Measurements from ENCODE around the gene GRM5. TPM values are rescaled to one million over a fixed set of nuclear protein-coding genes. Genes with fewer than 3 reads are reported as not detected.
"Not testable (repeated sequence)": the region's sequence is repeated elsewhere in the genome, so short reads cannot be mapped to it uniquely, and the experiment has no call there.

The GRM5 gene
- total RNA-seq (2022) = 8.3 and 9.2 TPM in 2 replicates
- Bru-seq, nascent RNA = percentile 20 among the genes with signal in this experiment
- BruChase-seq, experiment 1, labeled RNA remaining after a 6-hour chase = percentile 23 among the genes with signal in this experiment
- BruChase-seq, experiment 2, labeled RNA remaining after a 2-hour chase = percentile 25 among the genes with signal in this experiment
- long read RNA-seq, partial matches to known transcripts = 10 of 21 reads
- long read RNA-seq, other reads (novel, unspliced or antisense) = 11 of 21 reads

- DNase-seq; BruUV-seq (replicated peaks); H3K4me3 Mint-ChIP-seq (ENCODE audit: low read depth, unreplicated experiment); H3K4me1 Mint-ChIP-seq (ENCODE audit: low read depth, unreplicated experiment); H3K9me3 Mint-ChIP-seq (ENCODE audit: low read depth, unreplicated experiment); intact Hi-C loops (cut with micrococcal nuclease; ENCODE audit: unreplicated experiment); H3K36me3 Mint-ChIP-seq (ENCODE audit: insufficient read depth, unreplicated experiment); H3K27ac Mint-ChIP-seq (ENCODE audit: unreplicated experiment); CTCF ChIA-PET: not testable (repeated sequence)
- peaks cover 28% of the 10 kb centered on the region for H3K27me3 Mint-ChIP-seq (ENCODE audit: unreplicated experiment)
These were observed at the start of gene GRM5 for GRCh38 chr11:89065651-89066201. Gene GRM5 (minus strand): TSS chr11:89065982. CDS start chr11:89047872, 18,110 bp downstream.

- intact Hi-C loops (cut with micrococcal nuclease; ENCODE audit: unreplicated experiment) = loop anchor here (2.0 to 5.0 kb wide), 2 partner anchors 309 to 519 kb away; no protein-coding TSS in a partner anchor
- peak; percentile 5 for DNase-seq
- H3K4me3 Mint-ChIP-seq (ENCODE audit: low read depth, unreplicated experiment); H3K27ac Mint-ChIP-seq (ENCODE audit: unreplicated experiment); CTCF ChIA-PET; H3K9me3 Mint-ChIP-seq (ENCODE audit: low read depth, unreplicated experiment); H3K4me1 Mint-ChIP-seq (ENCODE audit: low read depth, unreplicated experiment); BruUV-seq (replicated peaks); H3K36me3 Mint-ChIP-seq (ENCODE audit: insufficient read depth, unreplicated experiment); H3K27me3 Mint-ChIP-seq (ENCODE audit: unreplicated experiment): not testable (repeated sequence)
- peak; percentile 57 for TF ChIP-seq CTCF (IDR thresholded peaks at IDR 0.05; ENCODE audit: unreplicated experiment)
These were observed 32.2 kb upstream of the GRM5 start for GRCh38 chr11:89097956-89098355.

GRCh38 chr11:89093806-89094205 lies 28.0 kb upstream of the GRM5 start:
- CTCF ChIA-PET; H3K27ac Mint-ChIP-seq (ENCODE audit: unreplicated experiment); H3K36me3 Mint-ChIP-seq (ENCODE audit: insufficient read depth, unreplicated experiment); BruUV-seq (replicated peaks); H3K4me1 Mint-ChIP-seq (ENCODE audit: low read depth, unreplicated experiment); H3K27me3 Mint-ChIP-seq (ENCODE audit: unreplicated experiment); H3K9me3 Mint-ChIP-seq (ENCODE audit: low read depth, unreplicated experiment); DNase-seq; H3K4me3 Mint-ChIP-seq (ENCODE audit: low read depth, unreplicated experiment); intact Hi-C loops (cut with micrococcal nuclease; ENCODE audit: unreplicated experiment): not testable (repeated sequence)

GRCh38 chr11:89084951-89085350 lies 19.2 kb upstream of the GRM5 start:
- H3K27ac Mint-ChIP-seq (ENCODE audit: unreplicated experiment); H3K4me3 Mint-ChIP-seq (ENCODE audit: low read depth, unreplicated experiment); intact Hi-C loops (cut with micrococcal nuclease; ENCODE audit: unreplicated experiment): not testable (repeated sequence)

GRCh38 chr11:89070911-89071310 lies 5.1 kb upstream of the GRM5 start:
- DNase-seq; H3K9me3 Mint-ChIP-seq (ENCODE audit: low read depth, unreplicated experiment); CTCF ChIA-PET; H3K27me3 Mint-ChIP-seq (ENCODE audit: unreplicated experiment); H3K4me3 Mint-ChIP-seq (ENCODE audit: low read depth, unreplicated experiment); H3K27ac Mint-ChIP-seq (ENCODE audit: unreplicated experiment); BruUV-seq (replicated peaks); intact Hi-C loops (cut with micrococcal nuclease; ENCODE audit: unreplicated experiment); H3K36me3 Mint-ChIP-seq (ENCODE audit: insufficient read depth, unreplicated experiment); H3K4me1 Mint-ChIP-seq (ENCODE audit: low read depth, unreplicated experiment): not testable (repeated sequence)

More at GRCh38 chr11:89084951-89085350, 19.2 kb upstream of the GRM5 start:
- BruUV-seq (replicated peaks); CTCF ChIA-PET; H3K36me3 Mint-ChIP-seq (ENCODE audit: insufficient read depth, unreplicated experiment); DNase-seq; H3K27me3 Mint-ChIP-seq (ENCODE audit: unreplicated experiment); H3K9me3 Mint-ChIP-seq (ENCODE audit: low read depth, unreplicated experiment); H3K4me1 Mint-ChIP-seq (ENCODE audit: low read depth, unreplicated experiment): not testable (repeated sequence)

- TF ChIP-seq CTCF (IDR thresholded peaks at IDR 0.05; ENCODE audit: unreplicated experiment) = no peak
- Mint-ChIP-seq H3K27me3 (ENCODE audit: unreplicated experiment) (peaks cover 28% of the 10 kb centered on the region), H3K4me3 (ENCODE audit: low read depth, unreplicated experiment) (no peak overlapping the region), H3K9me3 (ENCODE audit: low read depth, unreplicated experiment) (no peaks in the 10 kb centered on the region), H3K4me1 (ENCODE audit: low read depth, unreplicated experiment) (no peaks in the 10 kb centered on the region), H3K27ac (ENCODE audit: unreplicated experiment) (no peak overlapping the region), H3K36me3 (ENCODE audit: insufficient read depth, unreplicated experiment) (no peaks in the 10 kb centered on the region)
- BruUV-seq (replicated peaks) = no TSS peak
- DNase-seq = no peak
- intact Hi-C loops (cut with micrococcal nuclease; ENCODE audit: unreplicated experiment) = no loop called here
- CTCF ChIA-PET = no interaction called here
These were observed 1.5 kb upstream of the GRM5 start for GRCh38 chr11:89067264-89067663.

All from Calu3 (cell line).